ACHN (cell line): ENCODE measurements around the gene HHAT.

Source experiments
- DNase-seq: peaks from one replicate; pipeline ENCODE4 v3.0.0-alpha.2; 2015
- in situ Hi-C: cut with HindIII; loops from 2 replicates; pipeline ENCODE4 v1.10.0; 2017; ENCODE audit warnings: low sequenced_read_pairs, low pct_ligation_motif_present, low pct_unique_long_range_greater_than_20kb

The HHAT gene

DNA sequence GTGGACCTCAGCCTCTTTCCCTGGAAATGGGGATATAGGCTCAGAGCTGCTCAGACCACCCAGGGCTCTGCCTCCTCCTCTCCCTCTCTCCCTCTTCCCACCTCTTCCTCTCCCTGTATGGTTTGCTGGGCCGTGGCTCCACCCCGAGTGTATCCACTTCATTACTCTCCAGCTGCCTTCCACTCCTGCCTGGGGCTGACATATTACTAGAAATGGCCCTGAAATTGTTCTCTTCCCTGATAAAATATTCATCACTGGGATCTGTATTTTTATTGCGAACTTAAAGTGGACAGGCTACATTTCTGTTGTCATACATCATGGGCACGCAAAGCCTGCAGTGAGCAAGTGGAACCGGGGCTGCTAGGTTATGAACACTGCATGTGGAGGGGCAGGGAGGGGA, 225.0 kb downstream of the HHAT start:
- in situ Hi-C loops, result no loop called here
- no peak for DNase-seq

DNA sequence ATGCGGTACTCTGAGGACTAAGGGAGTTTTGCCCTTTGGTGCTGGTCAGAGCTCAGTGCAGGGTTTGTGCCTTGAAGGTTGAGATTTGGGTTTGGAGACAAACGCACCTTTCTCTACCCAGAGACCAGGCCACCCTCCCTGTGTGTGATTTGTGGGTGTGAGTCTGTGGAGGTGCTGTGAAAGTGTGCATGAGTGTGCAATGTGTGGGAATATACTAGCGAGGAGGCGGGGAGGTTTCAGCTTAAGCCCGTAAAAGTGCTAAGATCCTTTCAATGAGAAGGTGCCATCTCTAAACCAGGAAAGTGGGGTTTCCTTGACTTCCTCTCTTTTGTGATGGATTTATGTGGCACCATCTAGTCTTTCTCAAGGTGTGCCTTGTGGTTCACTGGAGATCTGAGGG, 225.7 kb downstream of the HHAT start:
- no peak for DNase-seq
- in situ Hi-C loops, result no loop called here

DNA sequence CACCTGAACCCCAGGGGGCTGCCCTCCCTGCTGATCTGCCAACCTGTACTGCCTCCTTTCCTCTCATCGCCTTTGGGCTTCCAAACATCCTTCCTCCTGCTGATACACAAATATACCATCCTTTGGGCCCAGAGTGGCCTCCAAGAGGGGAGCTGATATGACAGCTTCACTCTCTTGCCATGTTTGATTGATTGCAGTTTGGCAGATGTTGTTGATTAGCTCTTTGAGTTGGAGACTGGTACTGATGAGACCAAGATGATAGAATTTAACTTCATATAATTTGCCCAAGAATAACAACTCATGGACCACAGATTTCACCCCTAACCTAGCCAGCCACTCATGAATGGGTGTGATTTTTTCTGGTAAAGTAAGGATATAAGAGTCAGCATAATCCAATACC, 227.8 kb downstream of the HHAT start:
- in situ Hi-C loops, result no loop called here
- no peak for DNase-seq

DNA sequence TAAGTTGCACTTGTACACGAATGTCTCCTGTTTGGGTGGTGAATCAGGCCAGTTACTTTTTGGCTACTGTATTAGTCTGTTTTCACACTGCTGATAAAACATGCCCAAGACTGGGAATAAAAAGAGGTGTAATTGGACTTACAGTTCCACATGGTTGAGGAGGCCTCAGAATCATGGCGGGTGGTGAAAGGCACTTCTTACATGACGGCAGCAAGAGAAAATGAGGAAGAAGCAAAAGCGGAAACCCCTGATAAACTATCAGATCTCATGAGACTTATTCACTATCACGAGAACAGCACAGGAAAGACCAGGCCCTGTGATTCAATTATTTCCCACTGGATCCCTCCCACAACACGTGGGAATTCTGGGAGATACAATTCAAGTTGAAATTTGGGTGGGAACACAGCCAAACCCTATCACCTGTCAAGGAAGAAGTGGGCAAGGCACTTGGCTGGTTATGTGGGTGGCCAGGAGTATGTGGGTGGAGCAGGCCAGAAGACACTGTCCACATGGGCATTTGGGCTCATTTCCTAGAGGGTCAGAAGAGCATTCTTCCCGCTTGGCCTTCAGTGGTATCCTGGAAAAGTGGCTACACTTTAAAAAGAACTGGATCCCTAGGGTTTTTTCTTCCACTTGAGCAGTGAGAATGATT, 228.8 kb downstream of the HHAT start:
- no peak for DNase-seq
- in situ Hi-C loops, result no loop called here

DNA sequence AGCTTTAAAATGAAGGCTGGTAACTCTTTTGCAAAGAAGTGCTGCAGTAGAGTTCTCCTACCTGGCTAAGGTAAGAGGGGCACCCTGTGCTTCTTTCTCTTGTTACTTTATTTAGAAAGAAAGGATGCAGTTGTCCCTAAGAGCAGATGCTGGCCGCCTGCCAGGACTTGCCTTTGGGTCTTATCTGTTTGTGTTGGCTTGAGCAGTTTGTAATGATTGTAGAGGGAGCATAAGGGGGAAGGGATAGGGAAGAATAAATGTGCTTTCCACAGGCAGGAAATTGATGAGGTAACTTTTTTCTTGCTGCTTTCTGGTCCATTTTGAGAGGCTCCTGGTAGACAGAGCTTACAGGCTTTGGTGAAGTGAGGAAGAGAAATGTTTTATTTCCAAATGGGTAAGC, 229.6 kb downstream of the HHAT start:
- in situ Hi-C loops, result no loop called here
- no peak for DNase-seq

DNA sequence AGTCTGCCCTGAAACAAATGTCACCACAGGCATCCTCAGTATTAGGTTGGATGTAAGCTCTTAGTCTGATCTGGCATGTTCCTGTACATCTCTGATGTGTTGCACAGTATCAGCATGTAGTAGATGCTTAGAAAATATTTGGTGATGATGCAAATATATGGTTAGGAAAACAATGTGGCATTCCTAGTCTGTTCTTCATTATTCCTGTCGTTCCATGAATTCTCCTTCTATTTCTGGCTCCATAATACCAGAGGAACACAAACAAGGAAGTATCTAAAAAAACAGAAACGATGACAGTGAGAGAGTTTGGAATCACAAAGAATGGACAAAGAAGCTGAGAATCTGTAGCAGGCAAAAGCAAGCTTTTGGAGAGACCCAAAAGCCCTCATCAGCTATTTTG, 236.6 kb downstream of the HHAT start:
- no peak for DNase-seq
- in situ Hi-C loops, result no loop called here

DNA sequence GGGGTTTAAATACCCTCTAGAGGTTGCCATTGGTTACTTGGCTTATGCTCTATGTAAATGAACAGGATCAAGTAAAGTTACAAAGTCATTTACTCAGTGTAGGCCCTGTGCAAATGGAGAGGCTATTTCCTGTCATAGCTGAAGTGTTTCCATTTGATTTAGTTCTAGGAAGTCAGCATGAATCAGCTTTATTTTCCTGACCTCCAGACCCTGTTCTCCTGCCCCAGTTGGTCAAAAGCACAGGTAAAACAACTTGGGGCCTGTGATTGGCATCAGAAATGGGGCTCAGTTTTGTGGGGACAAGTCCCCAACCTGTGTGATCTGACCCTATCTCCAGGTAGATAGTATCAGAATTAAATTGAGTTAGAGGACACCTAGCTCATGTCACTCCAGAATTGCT, 239.9 kb downstream of the HHAT start:
- peak; percentile 30 for DNase-seq
- in situ Hi-C loops, result no loop called here

DNA sequence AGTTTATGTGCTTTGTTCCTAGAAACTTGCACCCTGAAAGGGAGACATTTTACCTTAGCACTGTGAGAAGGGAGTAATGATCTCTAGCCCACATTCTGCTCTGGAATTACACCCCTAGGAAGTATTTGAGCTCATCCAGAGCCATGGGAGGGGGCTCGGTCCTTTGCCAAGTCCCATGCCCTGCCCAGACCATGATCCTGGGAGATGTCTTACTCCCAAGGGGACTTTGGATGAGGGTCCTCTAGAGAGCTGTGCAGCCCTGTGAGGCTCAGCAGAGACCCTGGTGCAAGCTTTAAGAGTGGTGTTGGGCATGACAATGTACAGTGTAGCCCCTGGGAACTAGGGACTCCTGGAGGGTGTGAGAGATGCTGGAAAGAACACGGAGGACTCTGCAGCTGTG, 241.4 kb downstream of the HHAT start:
- DNase-seq, result no peak
- in situ Hi-C loops, result no loop called here

DNA sequence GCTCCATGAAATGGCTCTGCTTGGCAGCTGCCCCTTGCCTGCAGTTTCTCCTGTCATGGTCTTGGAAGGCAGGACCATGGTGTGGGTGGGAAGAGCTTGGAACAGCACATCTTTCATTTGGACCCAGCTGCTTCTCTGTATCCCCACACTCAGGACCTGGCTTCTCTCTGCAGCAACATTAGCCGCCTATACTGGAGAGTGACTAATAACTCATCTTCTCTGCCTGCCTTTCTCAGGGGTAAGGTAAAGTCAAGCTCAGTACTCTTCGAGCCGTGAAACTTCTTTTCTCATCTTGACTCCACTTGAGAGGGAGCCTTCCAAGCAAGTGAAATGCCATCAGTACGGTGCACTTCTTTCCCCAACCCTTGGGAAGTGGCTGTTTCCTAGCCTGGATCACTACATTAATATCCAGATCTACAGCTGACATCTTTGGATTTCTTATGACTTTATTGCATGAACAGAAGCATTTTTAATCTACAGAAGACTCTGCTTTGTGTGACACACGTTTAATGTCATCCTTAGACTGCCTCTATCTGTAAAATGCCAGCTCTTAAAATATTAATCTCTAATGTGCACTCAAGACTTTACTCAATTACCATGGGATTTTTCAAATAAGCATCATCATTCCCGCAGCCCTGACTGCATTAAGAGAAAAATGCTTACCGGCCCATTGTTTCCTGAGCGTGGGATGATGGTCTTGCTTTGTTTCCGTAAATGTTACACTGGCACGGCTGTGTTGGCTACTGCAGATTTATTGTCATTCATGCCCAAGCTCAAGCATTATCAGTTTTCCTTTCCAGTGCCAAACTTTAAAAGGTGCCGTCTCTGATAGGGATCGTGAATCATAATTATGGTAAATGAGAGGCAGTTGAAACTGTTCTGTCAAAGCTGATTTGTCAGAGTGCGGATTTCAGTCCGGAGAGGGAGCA, 242.9 kb downstream of the HHAT start:
- DNase-seq, result no peak
- in situ Hi-C loops, result no loop called here

DNA sequence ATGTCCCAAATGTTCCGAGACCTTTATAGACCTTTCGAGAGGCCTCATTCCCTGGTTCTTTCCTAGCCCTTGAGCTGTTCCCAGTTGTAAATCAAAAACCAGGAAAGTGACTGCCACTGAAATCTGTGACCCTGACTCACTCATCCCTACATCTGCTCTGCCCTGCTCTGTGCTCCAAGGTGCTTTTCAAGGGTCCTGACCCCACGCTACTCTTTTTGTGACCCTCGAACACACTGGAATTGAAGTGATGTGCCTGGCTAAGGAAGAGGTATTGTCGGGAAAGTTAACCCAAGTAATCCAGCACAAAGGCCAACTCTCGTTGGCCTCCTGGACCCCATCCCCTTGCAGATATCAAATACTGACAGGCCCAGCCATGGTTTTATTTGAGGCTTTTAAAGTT, 244.4 kb downstream of the HHAT start:
- in situ Hi-C loops, result no loop called here
- DNase-seq, result no peak

DNA sequence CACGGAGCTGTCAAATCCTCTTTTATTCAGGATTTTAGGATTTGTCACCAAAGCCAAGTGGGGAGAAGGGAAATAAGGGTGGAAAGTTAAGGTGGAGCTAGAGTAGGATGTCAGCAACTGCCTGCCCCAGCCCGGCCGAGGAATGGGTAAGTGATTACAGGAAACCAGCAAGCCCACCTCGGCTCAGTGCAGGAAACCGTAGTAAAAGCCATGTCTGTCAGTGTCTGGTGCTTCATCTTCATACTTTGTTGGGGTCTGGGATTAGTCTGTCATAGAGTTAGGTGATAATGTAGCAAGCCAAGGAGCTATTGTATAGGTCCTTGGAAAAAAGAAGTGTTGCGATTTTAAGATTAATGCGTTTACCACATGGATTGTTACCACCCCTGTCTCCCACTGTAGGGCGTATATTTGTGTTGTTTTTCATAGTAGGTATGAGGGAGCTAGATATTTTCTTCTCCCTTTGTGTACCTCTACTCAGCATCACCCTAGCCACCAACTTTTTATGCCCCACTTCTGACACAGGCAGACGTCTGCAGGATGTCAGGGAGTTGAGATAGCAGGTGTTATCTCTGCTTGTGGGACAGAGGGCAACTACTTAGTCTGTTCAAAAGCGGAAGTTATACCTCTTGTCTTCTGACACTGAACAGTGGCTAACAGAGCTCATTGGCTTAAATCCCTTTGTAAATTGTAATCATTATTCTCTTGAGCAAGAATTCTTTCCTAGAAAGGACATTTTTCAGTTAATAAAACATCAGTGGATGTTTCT, 253.7 kb downstream of the HHAT start:
- in situ Hi-C loops, result loop anchor here (25.0 kb wide), 1 partner anchor 555 kb away; the partner anchor contains the start of gene KCNH1
- DNase-seq, result no peak

DNA sequence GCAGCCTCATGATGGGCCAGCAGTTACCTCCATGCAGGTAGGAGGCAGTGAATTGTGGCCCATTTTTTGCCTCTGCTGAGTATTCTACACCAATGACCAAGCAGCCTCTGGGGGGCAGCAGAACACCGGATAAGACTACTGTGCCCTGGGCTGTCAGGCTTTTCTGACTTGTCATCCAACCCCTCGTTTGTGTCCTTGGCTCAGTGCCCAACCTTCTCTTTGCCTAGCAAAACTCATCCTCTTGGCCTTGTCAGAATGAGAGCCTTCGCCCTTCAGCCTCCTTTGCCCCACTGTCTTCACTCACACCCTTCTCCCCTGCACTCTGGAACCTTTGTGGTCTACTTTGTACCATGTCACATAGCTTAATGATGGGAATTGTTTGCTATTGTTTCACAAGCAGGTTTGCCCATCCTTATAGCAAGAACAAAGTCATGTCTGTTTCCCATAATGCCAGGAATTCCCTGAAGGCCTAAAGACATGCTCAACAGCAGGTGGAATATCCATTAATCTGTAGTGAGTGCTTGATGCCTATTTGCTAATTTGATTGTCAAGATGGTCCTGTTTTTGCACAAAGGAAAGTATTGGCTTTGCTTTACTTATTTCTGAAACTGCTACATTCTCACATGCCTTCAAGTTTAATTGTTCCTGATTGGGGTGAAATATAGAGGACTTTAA, 255.9 kb downstream of the HHAT start:
- in situ Hi-C loops, result loop anchor here (25.0 kb wide), 1 partner anchor 553 kb away; the partner anchor contains the start of gene KCNH1
- peak; percentile 89 for DNase-seq

DNA sequence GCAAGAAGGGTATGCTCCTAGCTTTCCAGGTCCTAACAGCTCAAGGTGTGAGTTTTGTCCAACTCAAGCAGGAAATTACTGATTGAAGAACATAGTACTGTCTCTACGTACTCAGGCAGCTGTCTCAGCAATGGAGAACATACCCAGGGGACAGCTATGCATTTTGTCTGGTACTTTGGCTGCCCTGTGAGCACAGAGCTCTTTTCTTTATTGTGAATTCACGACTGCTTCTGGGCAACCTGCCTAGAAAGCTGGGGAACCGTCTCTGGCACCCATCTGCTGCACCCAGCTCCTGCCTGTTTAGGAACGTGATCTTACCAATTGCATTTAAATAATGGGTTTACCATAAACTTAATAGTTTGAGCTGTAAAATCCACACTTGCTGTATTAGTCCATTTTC, 258.1 kb downstream of the HHAT start:
- no peak for DNase-seq
- in situ Hi-C loops, result loop anchor here (25.0 kb wide), 1 partner anchor 551 kb away; the partner anchor contains the start of gene KCNH1

DNA sequence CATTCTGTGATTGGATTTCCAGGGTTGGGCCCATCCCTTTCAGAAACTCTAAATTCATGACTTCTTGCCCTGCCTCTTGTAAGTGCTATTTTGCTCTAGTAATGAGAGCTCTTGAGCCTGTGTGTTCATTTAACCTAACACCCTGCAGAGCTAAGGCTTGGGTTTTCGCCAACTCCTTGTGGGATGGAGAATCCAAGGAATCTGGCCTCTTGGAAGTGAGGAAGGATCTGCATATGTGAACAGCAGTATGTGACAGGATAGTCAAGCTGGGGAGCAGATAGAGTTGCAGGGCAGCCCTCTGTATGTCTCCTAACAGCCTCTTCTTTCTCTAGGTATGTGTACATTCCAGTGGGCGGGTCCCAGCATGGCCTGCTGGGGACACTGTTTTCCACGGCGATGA, 258.9 kb downstream of the HHAT start:
- in situ Hi-C loops, result loop anchor here (25.0 kb wide), 1 partner anchor 550 kb away; the partner anchor contains the start of gene KCNH1
- DNase-seq, result peak; percentile 36

DNA sequence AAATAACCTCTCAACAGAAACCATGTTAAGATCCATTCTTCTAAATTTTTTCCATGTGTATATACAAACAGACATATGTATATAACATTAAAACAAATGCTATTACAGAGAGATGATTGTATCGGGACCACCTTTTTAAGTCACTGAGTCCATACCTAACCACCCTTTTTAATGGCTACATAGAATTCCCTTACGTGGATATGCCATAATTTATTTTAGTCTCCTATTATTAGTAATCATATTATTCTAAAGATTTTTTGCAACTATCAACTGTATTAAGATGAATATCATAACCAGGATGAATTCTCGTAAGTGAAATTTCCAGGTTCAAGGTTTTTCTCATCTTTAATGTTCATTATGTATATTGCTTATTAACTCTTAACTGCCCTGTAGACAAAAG, 259.7 kb downstream of the HHAT start:
- no peak for DNase-seq
- in situ Hi-C loops, result loop anchor here (25.0 kb wide), 1 partner anchor 549 kb away; the partner anchor contains the start of gene KCNH1

DNA sequence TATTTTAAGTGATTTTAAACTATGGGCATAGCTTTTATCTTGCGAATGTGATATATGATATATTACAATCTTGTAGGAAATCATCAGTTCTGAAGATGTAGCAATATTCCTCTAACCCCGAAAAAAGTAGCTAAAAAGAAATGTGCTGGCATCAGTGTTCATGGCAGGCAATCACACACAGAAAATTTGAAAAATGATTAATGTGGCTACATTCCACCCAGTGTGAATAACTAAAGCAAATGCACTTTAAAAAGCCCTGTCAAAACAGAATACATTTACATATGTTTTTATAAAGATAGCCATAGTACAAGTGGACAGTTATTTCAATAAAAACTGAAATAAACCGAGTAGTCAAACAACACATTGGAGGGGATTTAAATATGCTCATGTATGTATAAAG, 260.2 kb downstream of the HHAT start:
- no peak for DNase-seq
- in situ Hi-C loops, result loop anchor here (25.0 kb wide), 1 partner anchor 548 kb away; the partner anchor contains the start of gene KCNH1

DNA sequence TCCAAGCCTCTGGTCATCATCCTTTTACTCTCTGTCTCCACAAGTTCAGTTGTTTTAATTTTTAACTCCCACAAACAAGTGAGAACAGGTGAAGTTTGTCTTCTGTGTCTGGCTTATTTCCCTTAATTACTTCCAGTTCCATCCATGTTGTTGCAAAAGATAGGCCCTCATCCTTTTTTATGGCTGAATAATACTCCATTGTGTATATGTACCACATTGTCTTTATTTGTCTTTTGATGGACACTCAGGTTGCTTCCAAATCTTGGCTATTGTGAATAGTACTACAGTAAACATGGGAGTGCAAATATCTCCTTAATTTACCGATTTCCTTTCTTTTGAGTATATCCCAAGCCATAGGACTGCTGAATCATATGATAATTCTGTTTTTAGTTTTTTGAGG, 262.5 kb downstream of the HHAT start:
- DNase-seq, result no peak
- in situ Hi-C loops, result loop anchor here (25.0 kb wide), 1 partner anchor 546 kb away; the partner anchor contains the start of gene KCNH1

DNA sequence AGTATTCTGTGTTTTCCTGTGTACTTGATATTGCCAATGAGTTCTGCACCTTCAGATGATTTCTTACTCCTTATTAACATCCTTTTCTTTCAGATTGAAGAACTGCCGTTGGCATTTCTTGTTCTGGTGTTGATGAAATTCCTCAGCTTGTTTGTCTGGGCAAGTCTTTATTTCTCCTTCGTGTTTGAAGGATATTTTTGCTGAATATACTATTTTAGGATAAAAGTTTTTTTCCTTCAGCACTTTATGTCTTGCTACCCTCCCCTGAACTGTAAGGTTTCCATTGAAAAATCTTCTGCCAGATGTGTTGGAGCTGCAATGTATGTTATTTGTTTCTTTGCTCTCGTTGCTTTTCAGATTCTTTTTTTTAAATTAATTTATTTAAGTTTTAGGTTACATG, 265.9 kb downstream of the HHAT start:
- in situ Hi-C loops, result loop anchor here (25.0 kb wide), 1 partner anchor 543 kb away; the partner anchor contains the start of gene KCNH1
- DNase-seq, result no peak
